Anterior cingulate cortex (tissue), 58 donors: Measurements from ENCODE around the gene LTA4H.

Experiments
- DNase-seq, 58 donors: peaks; one replicate each; lab custom pipeline; 2025; lab: John Stamatoyannopoulos, UW

LTA4H gene

GRCh38 chr12:96036765-96037455, 1.5 kb upstream of the LTA4H start:
- DNase-seq = peak in 1 of 58 donors; percentile 5

GRCh38 chr12:96034621-96035282, 635 bp downstream of the LTA4H start:
- DNase-seq = peak in 23 of 58 donors; percentile 3 to 58 (median 32)

GRCh38 chr12:96033549-96034389, 1.6 kb downstream of the LTA4H start:
- no peak for DNase-seq

GRCh38 chr12:96029826-96030225, 5.6 kb downstream of the LTA4H start:
- DNase-seq = no peak

- DNase-seq = no peak
Observed at GRCh38 chr12:96028538-96028937, 6.8 kb downstream of the LTA4H start.

- DNase-seq = no peak
Observed at GRCh38 chr12:96026331-96026730, 9.1 kb downstream of the LTA4H start.

GRCh38 chr12:96025518-96025917, 9.9 kb downstream of the LTA4H start:
- no peak for DNase-seq

- no peak for DNase-seq
Observed at GRCh38 chr12:96020314-96021003, 14.9 kb downstream of the LTA4H start.

- DNase-seq = peak in 2 of 58 donors; percentile 1 to 4
Observed at GRCh38 chr12:96015672-96016071, 19.7 kb downstream of the LTA4H start.

GRCh38 chr12:96014943-96015599, 20.3 kb downstream of the LTA4H start:
- DNase-seq = no peak

GRCh38 chr12:96007729-96008128, 27.7 kb downstream of the LTA4H start:
- DNase-seq = no peak

GRCh38 chr12:96006727-96007126, 28.7 kb downstream of the LTA4H start:
- no peak for DNase-seq

- no peak for DNase-seq
Observed at GRCh38 chr12:96000858-96001257, 34.5 kb downstream of the LTA4H start.

GRCh38 chr12:95999484-95999883, 35.9 kb downstream of the LTA4H start:
- DNase-seq = no peak

GRCh38 chr12:95998611-95999286, 36.6 kb downstream of the LTA4H start:
- peak in 32 of 58 donors; percentile 1 to 57 (median 17) for DNase-seq

GRCh38 chr12:95997911-95998510, 37.4 kb downstream of the LTA4H start:
- no peak for DNase-seq

GRCh38 chr12:95997276-95997675, 38.1 kb downstream of the LTA4H start:
- DNase-seq = no peak

GRCh38 chr12:95996034-95996658, 39.2 kb downstream of the LTA4H start, which contains the start of gene HAL:
TSS of gene HAL (minus strand) at chr12:95996344. CDS start at chr12:95995910, 434 bp downstream.
- DNase-seq = no peak
